Endothelial cell of umbilical vein (primary cell): Measurements from ENCODE around the gene IMPDH2. TPM values are rescaled to one million over a fixed set of nuclear protein-coding genes. Genes with fewer than 3 reads are reported as not detected.

Experiments used
- BruUV-seq: library from RNA; stranded (reverse); fragments of 400-500 nt; replicated peaks from 2 replicates; lab custom pipeline; 2021; lab: Mats Ljungman, UMichigan
- CTCF ChIA-PET: fragments of 300-600, 350-600 bp; sonication (Branson Sonifier 250); formaldehyde crosslinking; loops from one replicate; lab custom pipeline; 2021; ENCODE audit warnings: antibody characterized with exemption, inconsistent platforms; lab: Charles Lee
- POLR2A ChIA-PET: fragments of 300-600, 350-600 bp; sonication (Branson Sonifier 250); formaldehyde crosslinking; loops from one replicate; lab custom pipeline; 2021; ENCODE audit warnings: antibody characterized with exemption, inconsistent platforms; lab: Charles Lee
- DNase-seq: peaks from one replicate; pipeline ENCODE4 v3.0.0-alpha.2; 2011; ENCODE audit warnings: low read depth, low spot score
- FAIRE-seq: peaks from 2 replicates; lab custom pipeline; 2011; peaks lifted over from hg19 to GRCh38; lab: Jason Lieb, UNC
- H2AFZ ChIP-seq: 2 replicates; pipeline ENCODE4 v1.6.0; 2012; ENCODE audit warnings: low read depth, low read length, control low read depth, inconsistent platforms
- H3K27ac ChIP-seq: 2 replicates; pipeline ENCODE4 v1.5.1; 2011; ENCODE audit warnings: low read depth, mild to moderate bottlenecking, control low read depth, low read length, moderate library complexity; ENCODE audit not compliant: insufficient read depth
- H3K27me3 ChIP-seq, 2 experiments: 2 replicates each; pipeline versions ENCODE4 v1.6.0 to v1.6.1; 2011; ENCODE audit warnings: low read length in 2 of 2, mixed read lengths in 1 of 2; ENCODE audit not compliant: control insufficient read depth in 2 of 2, insufficient read depth in 2 of 2
- H3K36me3 ChIP-seq, 2 experiments: 2 replicates in 1 of 2; 3 replicates in 1 of 2; pipeline ENCODE4 v1.5.1; 2011; ENCODE audit warnings: low read length in 2 of 2, mild to moderate bottlenecking in 1 of 2, moderate library complexity in 1 of 2; ENCODE audit not compliant: control insufficient read depth in 2 of 2, insufficient read depth in 2 of 2; ENCODE audit errors: extremely low read depth in 1 of 2
- H3K4me1 ChIP-seq: 3 replicates; pipeline ENCODE4 v1.5.1; 2011; ENCODE audit warnings: mild to moderate bottlenecking, low read length; ENCODE audit not compliant: control insufficient read depth, insufficient read depth; ENCODE audit errors: extremely low read depth
- H3K4me2 ChIP-seq: 2 replicates; pipeline ENCODE4 v1.6.1; 2011; ENCODE audit warnings: low read length, control low read depth, mixed read lengths; ENCODE audit not compliant: insufficient read depth
- H3K4me3 ChIP-seq, 3 experiments: fragments of 200-600 bp in 1 of 3; sonication (generic), shearing (Covaris generic) in 1 of 3; replicated peaks in 1 of 3; 2 replicates each; pipeline ENCODE4 v1.5.1; 2011 to 2016; ENCODE audit warnings: control low read depth in 3 of 3, low read length in 3 of 3, mild to moderate bottlenecking in 2 of 3, inconsistent platforms in 1 of 3, low read depth in 1 of 3, moderate library complexity in 1 of 3; ENCODE audit not compliant: insufficient read depth in 1 of 3
- H3K79me2 ChIP-seq: 2 replicates; pipeline ENCODE4 v1.6.0; 2012; ENCODE audit warnings: low read length, inconsistent platforms; ENCODE audit not compliant: control insufficient read depth, insufficient read depth
- H3K9ac ChIP-seq: replicated peaks from 2 replicates; pipeline ENCODE3; 2011; ENCODE audit warnings: low read length, control low read depth; ENCODE audit not compliant: insufficient read depth; ENCODE audit errors: extremely low read depth
- H3K9me1 ChIP-seq: replicated peaks from 3 replicates; pipeline ENCODE4 v1.6.0; 2011; ENCODE audit warnings: mild to moderate bottlenecking, low read length; ENCODE audit not compliant: control insufficient read depth, insufficient read depth; ENCODE audit errors: extremely low read depth
- H3K9me3 ChIP-seq: replicated peaks from 2 replicates; pipeline ENCODE4 v1.5.1; 2012; ENCODE audit warnings: low read length, inconsistent platforms; ENCODE audit not compliant: control insufficient read depth, insufficient read depth
- H4K20me1 ChIP-seq: replicated peaks from 2 replicates; pipeline ENCODE3; 2011; ENCODE audit warnings: mild to moderate bottlenecking, low read length; ENCODE audit not compliant: control insufficient read depth, insufficient read depth; ENCODE audit errors: extremely low read depth
- EZH2 ChIP-seq: IDR thresholded peaks from 2 replicates; pipeline ENCODE4 v1.6.1; 2012; ENCODE audit warnings: borderline replicate concordance, low read depth, mild to moderate bottlenecking, moderate library complexity, low read length, inconsistent platforms; ENCODE audit not compliant: severe bottlenecking
- GATA2 ChIP-seq: IDR thresholded peaks from 2 replicates; pipeline ENCODE4 v1.7.0; 2011; ENCODE audit warnings: low read depth, mild to moderate bottlenecking, moderate library complexity, mixed read lengths, low read length; ENCODE audit not compliant: insufficient read length, insufficient read depth
- JUN ChIP-seq: IDR thresholded peaks from 2 replicates; pipeline ENCODE4 v1.6.1; 2011; ENCODE audit warnings: borderline replicate concordance, low read depth; ENCODE audit not compliant: insufficient read length, insufficient read depth
- POLR2A ChIP-seq: IDR thresholded peaks from 2 replicates; pipeline ENCODE4 v1.6.1; 2012; ENCODE audit warnings: low read depth, mild to moderate bottlenecking, control low read depth, low read length
- dilution Hi-C: fragments of 300-500 bp; cut with MboI; formaldehyde crosslinking; loops from one replicate; pipeline ENCODE4 v1.15.0; 2019; ENCODE audit warnings: low sequenced_read_pairs; ENCODE audit not compliant: extremely low pct_ligation_motif_present
- intact Hi-C: fragments of 100-400 bp; cut with micrococcal nuclease; formaldehyde crosslinking; loops from one replicate; pipeline ENCODE4 v1.10.0; 2022
- polyA plus RNA-seq, 4 experiments: library from polyadenylated mRNA; depleted of rRNA in 3 of 4; stranded (reverse) in 3 of 4; unstranded in 1 of 4; fragments of >200 nt; gene quantifications; 2 replicates each; pipeline versions ENCODE4 v1.2.1 to v1.2.3, GENCODE V29; 2011 to 2012; ENCODE audit warnings: missing spikeins in 1 of 4
- total RNA-seq: library from RNA; stranded (reverse); gene quantifications from 2 replicates; pipeline ENCODE4 v1.2.3, GENCODE V29; 2021
- TF ChIP-seq, protein P1 (sequence below): IDR thresholded peaks from 2 replicates; pipeline ENCODE4 v1.6.1; 2011; ENCODE audit not compliant: insufficient read depth, insufficient read length

Gene IMPDH2
- total and polyA plus RNA-seq, 2 donors (not counting 3 experiments of a cell fraction or from before 2014, with no cell fraction given) = 167 to 189 TPM

DNA sequence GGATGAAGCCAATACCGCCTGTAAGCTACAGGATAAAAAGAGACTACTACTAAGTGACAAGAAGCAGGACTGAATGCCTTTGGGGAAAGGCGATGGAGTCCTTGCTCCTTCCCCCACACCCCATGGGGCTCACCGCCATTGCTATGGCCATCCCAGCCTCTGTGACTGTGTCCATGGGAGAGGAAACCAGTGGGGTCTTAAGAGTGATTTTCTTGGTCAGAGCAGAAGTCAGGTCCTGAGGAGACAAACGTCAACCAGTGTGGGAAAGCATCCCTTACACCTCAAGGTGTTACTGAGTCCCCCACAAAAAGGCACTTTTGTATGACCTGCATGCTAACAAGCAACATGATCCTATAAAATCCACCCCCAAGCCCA is 913 bp downstream of the IMPDH2 start:
- ChIA-PET POLR2A (no interaction called here), CTCF (interaction anchor here (2.3 kb wide), 1 partner anchor 40 kb away, joined by 19 read pairs; no protein-coding TSS in a partner anchor)
- intact Hi-C loops (no loop called here), dilution Hi-C loops (no loop called here)
- peaks cover 11% of the 10 kb centered on the region for H3K4me1 ChIP-seq
- peak overlapping the region in 2 of 3 experiments; percentile 44 to 66 for H3K4me3 ChIP-seq
- H3K36me3 ChIP-seq = peaks cover 25 to 51% of the 10 kb centered on the region in 2 experiments
- H3K9ac ChIP-seq = peak overlapping the region; percentile 68
- TF ChIP-seq, protein P1, sequence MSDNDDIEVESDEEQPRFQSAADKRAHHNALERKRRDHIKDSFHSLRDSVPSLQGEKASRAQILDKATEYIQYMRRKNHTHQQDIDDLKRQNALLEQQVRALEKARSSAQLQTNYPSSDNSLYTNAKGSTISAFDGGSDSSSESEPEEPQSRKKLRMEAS = no peak
- TF ChIP-seq POLR2A (peak; percentile 22), EZH2 (no peak)
- no peak overlapping the region for H2AFZ ChIP-seq
- H3K79me2 ChIP-seq = peaks cover 35% of the 10 kb centered on the region
- FAIRE-seq (no peak), DNase-seq (no peak)
- H4K20me1 ChIP-seq = no peaks in the 10 kb centered on the region
- BruUV-seq = no TSS peak
- H3K4me2 ChIP-seq = peak overlapping the region; percentile 56
- H3K9me1 ChIP-seq = no peaks in the 10 kb centered on the region
- no peaks in the 10 kb centered on the region for H3K27me3 ChIP-seq
- H3K9me3 ChIP-seq = no peaks in the 10 kb centered on the region
- no peak overlapping the region for H3K27ac ChIP-seq

DNA sequence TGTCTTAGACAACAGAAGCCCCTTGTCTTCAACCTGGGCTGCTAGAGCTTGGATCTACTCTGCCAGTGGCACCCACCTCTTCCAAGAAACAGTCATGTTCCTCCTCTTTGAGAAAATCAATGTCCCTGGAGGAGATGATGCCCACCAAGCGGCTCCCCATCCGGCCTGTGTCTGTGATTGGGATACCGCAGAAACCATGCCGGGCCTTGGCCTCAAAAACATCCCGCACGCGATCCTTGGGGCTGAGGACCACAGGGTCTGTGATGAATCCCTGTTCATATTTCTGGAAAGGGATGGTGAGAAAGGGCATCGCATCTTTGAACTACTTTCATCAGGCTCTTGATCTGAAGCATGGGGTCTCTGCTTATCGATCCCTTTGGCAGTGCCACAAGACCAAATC is 1.6 kb downstream of the IMPDH2 start:
- ChIA-PET POLR2A (no interaction called here), CTCF (interaction anchor here (2.3 kb wide), 1 partner anchor 40 kb away, joined by 19 read pairs; no protein-coding TSS in a partner anchor)
- dilution Hi-C loops (no loop called here), intact Hi-C loops (no loop called here)
- peaks cover 41% of the 10 kb centered on the region for H3K79me2 ChIP-seq
- no peak overlapping the region for H3K9ac ChIP-seq
- no peak overlapping the region for H3K4me2 ChIP-seq
- FAIRE-seq = no peak
- peaks cover 18% of the 10 kb centered on the region for H3K4me1 ChIP-seq
- H3K36me3 ChIP-seq = peaks cover 21 to 45% of the 10 kb centered on the region in 2 experiments
- H3K27ac ChIP-seq = no peak overlapping the region
- H2AFZ ChIP-seq = no peak overlapping the region
- H4K20me1 ChIP-seq = no peaks in the 10 kb centered on the region
- TF ChIP-seq JUN (no peak), POLR2A (peak; percentile 59), GATA2 (no peak)
- H3K4me3 ChIP-seq = no peak overlapping the region
- no peaks in the 10 kb centered on the region for H3K9me1 ChIP-seq
- no TSS peak for BruUV-seq
- no peaks in the 10 kb centered on the region for H3K9me3 ChIP-seq
- DNase-seq = no peak
- no peaks in the 10 kb centered on the region for H3K27me3 ChIP-seq
